Measurements from ENCODE around the gene KAZALD1. TPM values are rescaled to one million over a fixed set of nuclear protein-coding genes. Genes with fewer than 3 reads are reported as not detected.

KAZALD1 gene
- total RNA-seq, 1 donor from 2014 or later: 8.1 TPM

DNA sequence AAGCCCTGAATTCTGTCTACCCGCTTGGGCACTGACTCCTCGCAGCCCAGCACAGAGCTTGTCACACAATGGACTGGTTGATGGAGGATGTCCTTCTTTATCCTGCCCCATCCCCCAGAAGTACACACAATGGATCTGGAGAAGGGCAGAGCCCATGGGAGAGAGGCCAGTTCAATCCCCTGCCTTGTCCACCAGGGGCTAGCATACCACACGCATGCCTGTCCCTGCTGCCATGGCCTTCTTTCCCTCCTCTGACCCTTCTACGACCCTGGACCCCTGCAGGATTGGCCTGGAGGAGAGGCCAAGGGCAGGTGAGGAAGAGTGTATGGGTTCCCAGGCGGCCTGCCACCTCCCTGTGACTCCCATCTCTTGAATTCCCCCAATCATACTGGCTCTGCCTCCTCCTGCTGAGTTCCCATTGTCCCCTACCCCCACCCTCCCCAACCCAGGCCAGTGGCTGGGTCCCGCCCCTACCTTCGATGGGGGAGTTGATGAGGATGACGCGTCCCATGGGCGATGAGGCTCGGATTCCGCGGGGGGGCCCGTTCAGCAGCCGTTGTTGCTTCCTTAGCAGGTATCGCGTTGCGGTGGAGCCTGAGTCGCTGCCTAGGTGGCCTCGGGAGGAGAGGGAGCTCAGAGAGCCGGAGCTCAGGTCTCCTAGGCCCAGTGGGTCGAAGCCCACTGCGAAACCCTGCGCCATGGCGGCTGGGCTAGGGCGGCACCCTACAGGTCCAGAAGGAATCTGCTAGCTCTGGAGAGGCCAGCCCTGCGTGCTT lies 32.1 kb upstream of the KAZALD1 start:
- no peak overlapping the region for H3K4me3 ChIP-seq (ENCODE audit: insufficient read depth, low read depth, low read length)
- H3K36me3 ChIP-seq (ENCODE audit: insufficient read depth, low read length): no peaks in the 10 kb centered on the region
- no peak overlapping the region for H3K9ac ChIP-seq (ENCODE audit: low read length)
- Mint-ChIP-seq H3K36me3 (ENCODE audit: low read depth, unreplicated experiment) (peaks cover 2% of the 10 kb centered on the region), H3K9me3 (ENCODE audit: unreplicated experiment) (no peaks in the 10 kb centered on the region), H3K27me3 (ENCODE audit: low read depth, unreplicated experiment) (peaks cover 2% of the 10 kb centered on the region), H3K4me1 (ENCODE audit: low read depth, unreplicated experiment) (peaks cover 16% of the 10 kb centered on the region), H3K27ac (ENCODE audit: unreplicated experiment) (no peak overlapping the region), H3K4me3 (ENCODE audit: unreplicated experiment) (peak overlapping the region; percentile 43)
- TF ChIP-seq EZH2 (IDR thresholded peaks at IDR 0.05; ENCODE audit: insufficient read depth, low read length) (no peak), CTCF (IDR thresholded peaks at IDR 0.05; ENCODE audit: insufficient read depth, low read depth, low read length) (no peak)
- DNase-seq (ENCODE audit: low read depth): no peak
- H4K20me1 ChIP-seq (ENCODE audit: insufficient read depth, low read length): peaks cover 19% of the 10 kb centered on the region
- no peak overlapping the region for H3K27ac ChIP-seq (ENCODE audit: low read depth, low read length)
- H3K4me1 ChIP-seq (ENCODE audit: insufficient read depth, low read length): peaks cover 25% of the 10 kb centered on the region
- H3K9me3 ChIP-seq (ENCODE audit: insufficient read depth, low read depth, low read length): no peaks in the 10 kb centered on the region
- no peaks in the 10 kb centered on the region for H3K27me3 ChIP-seq (ENCODE audit: insufficient read depth, low read length)
- H3K4me2 ChIP-seq (ENCODE audit: low read length): no peak overlapping the region
- FAIRE-seq: no peak
- H3K79me2 ChIP-seq (ENCODE audit: insufficient read depth, low read length): peaks cover 19% of the 10 kb centered on the region
- H2AFZ ChIP-seq (ENCODE audit: low read depth, low read length): no peak overlapping the region

DNA sequence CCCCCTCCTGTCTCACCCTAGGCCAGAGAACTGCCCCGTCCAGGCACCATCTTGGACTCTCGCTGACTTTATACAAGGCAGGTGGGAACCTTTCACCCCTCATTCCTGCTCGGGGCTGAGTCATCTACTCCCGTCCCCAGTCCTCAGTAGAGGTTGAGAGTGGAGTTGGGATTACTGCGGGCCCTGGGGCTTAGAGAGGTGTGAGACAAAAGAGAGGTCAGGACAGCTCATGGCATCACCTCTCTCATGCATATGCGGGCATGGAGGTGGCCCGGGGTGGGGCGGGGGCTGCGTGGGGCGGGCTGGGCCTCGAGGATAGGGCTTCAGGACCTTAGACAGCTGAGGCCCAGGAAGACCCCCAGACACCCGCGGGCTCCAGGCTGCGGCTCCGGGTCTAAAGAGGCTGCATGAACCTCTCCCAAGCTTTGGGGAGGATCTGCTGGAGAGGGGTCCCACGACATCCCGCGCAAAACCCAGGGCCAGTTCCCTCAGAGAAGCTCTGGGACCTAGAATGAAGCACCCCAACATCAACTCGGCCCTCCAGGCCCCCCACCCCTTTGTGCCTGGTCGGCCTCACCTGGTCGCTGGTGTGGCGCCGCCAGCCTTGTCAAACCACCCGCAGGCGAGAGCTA lies 31.2 kb upstream of the KAZALD1 start:
- no peak overlapping the region for H3K27ac Mint-ChIP-seq (ENCODE audit: unreplicated experiment)
- Histone ChIP-seq H3K79me2 (ENCODE audit: insufficient read depth, low read length) (peaks cover 27% of the 10 kb centered on the region), H3K9me3 (ENCODE audit: insufficient read depth, low read depth, low read length) (no peaks in the 10 kb centered on the region), H3K27me3 (ENCODE audit: insufficient read depth, low read length) (no peaks in the 10 kb centered on the region), H3K36me3 (ENCODE audit: insufficient read depth, low read length) (peaks cover 8% of the 10 kb centered on the region), H3K4me2 (ENCODE audit: low read length) (peak overlapping the region; percentile 98), H4K20me1 (ENCODE audit: insufficient read depth, low read length) (peaks cover 28% of the 10 kb centered on the region), H3K9ac (ENCODE audit: low read length) (peak overlapping the region; percentile 96), H2AFZ (ENCODE audit: low read depth, low read length) (peak overlapping the region; percentile 94), H3K4me3 (ENCODE audit: insufficient read depth, low read depth, low read length) (peak overlapping the region; percentile 86), H3K27ac (ENCODE audit: low read depth, low read length) (no peak overlapping the region), H3K4me1 (ENCODE audit: insufficient read depth, low read length) (peaks cover 25% of the 10 kb centered on the region)
- H3K27me3 Mint-ChIP-seq (ENCODE audit: low read depth, unreplicated experiment): peaks cover 2% of the 10 kb centered on the region
- DNase-seq (ENCODE audit: low read depth): no peak
- no peak for FAIRE-seq
- TF ChIP-seq CTCF (IDR thresholded peaks at IDR 0.05; ENCODE audit: insufficient read depth, low read depth, low read length): no peak
- TF ChIP-seq EZH2 (IDR thresholded peaks at IDR 0.05; ENCODE audit: insufficient read depth, low read length): no peak
- H3K4me1 Mint-ChIP-seq (ENCODE audit: low read depth, unreplicated experiment): peaks cover 16% of the 10 kb centered on the region
- peaks cover 5% of the 10 kb centered on the region for H3K36me3 Mint-ChIP-seq (ENCODE audit: low read depth, unreplicated experiment)
- H3K9me3 Mint-ChIP-seq (ENCODE audit: unreplicated experiment): no peaks in the 10 kb centered on the region
- H3K4me3 Mint-ChIP-seq (ENCODE audit: unreplicated experiment): peak overlapping the region; percentile 88

All from astrocyte (in vitro differentiated cells and primary cell).